HepG2 (cell line): ENCODE data around the gene TSPAN9. TPM values are rescaled to one million over a fixed set of nuclear protein-coding genes. Genes with fewer than 3 reads are reported as not detected.

ENCODE experiments used
- AGO2 ChIP-seq: fragments of 200-400 bp; formaldehyde crosslinking; optimal IDR thresholded peaks from 2 replicates; pipeline ENCODE3; 2017; ENCODE audit warnings: mild to moderate bottlenecking, low read depth, low read length, moderate library complexity
- FOXM1 ChIP-seq: sonication (generic); formaldehyde crosslinking; IDR thresholded peaks from 2 replicates; pipeline ENCODE4 v1.5.0; 2020; ENCODE audit warnings: missing genetic modification reagents
- ISX ChIP-seq: sonication (generic); formaldehyde crosslinking; conservative IDR thresholded peaks from 2 replicates; pipeline ENCODE4 v1.5.0; 2020; ENCODE audit warnings: missing genetic modification reagents
- MNT ChIP-seq: fragments of 450-650 bp; IDR thresholded peaks from 2 replicates; pipeline ENCODE4 v1.6.1; 2016
- NKX3-1 ChIP-seq: sonication (generic); formaldehyde crosslinking; IDR thresholded peaks from 2 replicates; pipeline ENCODE4 v1.5.0; 2020; ENCODE audit warnings: missing genetic modification reagents
- PAX8 ChIP-seq: sonication (generic); formaldehyde crosslinking; IDR thresholded peaks from 2 replicates; pipeline ENCODE4 v1.8.0; 2022; ENCODE audit warnings: mild to moderate bottlenecking, missing genetic modification reagents, borderline replicate concordance
- TARDBP ChIP-seq: sonication (generic); formaldehyde crosslinking; IDR thresholded peaks from 2 replicates; pipeline ENCODE4 v1.8.0; 2022; ENCODE audit warnings: mild to moderate bottlenecking, missing genetic modification reagents
- ZBTB49 ChIP-seq: sonication (generic); formaldehyde crosslinking; IDR thresholded peaks from 2 replicates; pipeline ENCODE4 v1.4.0; 2020; ENCODE audit warnings: missing genetic modification reagents, borderline replicate concordance
- ZMAT5 ChIP-seq: sonication (generic); formaldehyde crosslinking; IDR thresholded peaks from 2 replicates; pipeline ENCODE4 v1.5.0; 2020; ENCODE audit warnings: mild to moderate bottlenecking, low read depth, missing genetic modification reagents, borderline replicate concordance
- ZNF224 ChIP-seq: sonication (generic); formaldehyde crosslinking; IDR thresholded peaks from 2 replicates; pipeline ENCODE4 v1.5.0; 2020; ENCODE audit warnings: mild to moderate bottlenecking, missing genetic modification reagents
- ZNF280D ChIP-seq: sonication (generic); formaldehyde crosslinking; IDR thresholded peaks from 2 replicates; pipeline ENCODE4 v1.5.1; 2020; ENCODE audit warnings: mild to moderate bottlenecking, missing genetic modification reagents
- ZNF430 ChIP-seq: sonication (generic); formaldehyde crosslinking; IDR thresholded peaks from 2 replicates; pipeline ENCODE4 v1.9.0; 2021; ENCODE audit warnings: mild to moderate bottlenecking, missing genetic modification reagents
- ZNF570 ChIP-seq: sonication (generic); formaldehyde crosslinking; IDR thresholded peaks from 2 replicates; pipeline ENCODE4 v1.4.0; 2020; ENCODE audit warnings: mild to moderate bottlenecking, missing genetic modification reagents, borderline replicate concordance
- ZNF678 ChIP-seq: sonication (generic); formaldehyde crosslinking; IDR thresholded peaks from 2 replicates; pipeline ENCODE4 v1.4.0; 2020; ENCODE audit warnings: mild to moderate bottlenecking, missing genetic modification reagents
- ZNF772 ChIP-seq: sonication (generic); formaldehyde crosslinking; IDR thresholded peaks from 2 replicates; pipeline ENCODE4 v1.5.0; 2020; ENCODE audit warnings: mild to moderate bottlenecking, missing genetic modification reagents
- ZSCAN12 ChIP-seq: sonication (generic); formaldehyde crosslinking; IDR thresholded peaks from 2 replicates; pipeline ENCODE4 v1.9.0; 2021; ENCODE audit warnings: mild to moderate bottlenecking, missing genetic modification reagents
- ZUFSP ChIP-seq: sonication (generic); formaldehyde crosslinking; IDR thresholded peaks from 2 replicates; pipeline ENCODE4 v1.9.0; 2021; ENCODE audit warnings: missing genetic modification reagents, mild to moderate bottlenecking, borderline replicate concordance
- polyA plus RNA-seq, 8 experiments: library from polyadenylated mRNA; depleted of rRNA in 3 of 8; stranded (reverse) in 7 of 8; unstranded in 1 of 8; fragments of >200 nt; fragmentation: Illumina TruSeq in 4 of 8; extraction: Trizol in 4 of 8; gene quantifications; 2 replicates each; pipeline versions ENCODE4 v1.2.1 to v1.2.3, GENCODE V29; 2011 to 2016; ENCODE audit warnings: low read depth in 4 of 8, missing spikeins in 1 of 8, mixed read lengths in 1 of 8; ENCODE audit not compliant: insufficient read depth in 1 of 8
- total RNA-seq, 5 experiments: library from RNA; depleted of rRNA; stranded (reverse); fragments of >200 nt; fragmentation: Illumina TruSeq; extraction: Trizol; gene quantifications; 2 replicates each; pipeline ENCODE4 v1.2.3, GENCODE V29; 2016; ENCODE audit warnings: low read depth in 1 of 5

Gene TSPAN9
- total and polyA plus RNA-seq, 2 of the 13 experiments (the other 11 are each of a cell fraction or from before 2014, with no cell fraction given) = 18.1 to 42.3 TPM

- TF ChIP-seq ZUFSP (CRISPR knock-in tag) (no peak), ZNF224 (CRISPR knock-in tag) (peak; percentile 29; the same call in 1 of the 2 replicates), PAX8 (no peak), ZNF280D (CRISPR knock-in tag) (no peak), ZNF570 (CRISPR knock-in tag) (no peak), ZNF772 (no peak), ZNF678 (no peak), TARDBP (CRISPR knock-in tag) (0 out of 2 replicates have a peak, but pooled peaks have one; percentile 20), ISX (no peak), ZBTB49 (CRISPR knock-in tag) (no peak), ZNF430 (peak; percentile 66; the same call in 1 of the 2 replicates), ZSCAN12 (no peak), MNT (no peak), AGO2 (no peak), NKX3-1 (CRISPR knock-in tag) (no peak), ZMAT5 (CRISPR knock-in tag) (no peak), FOXM1 (no peak)
Observed at GRCh38 chr12:3085341-3086139, 8.4 kb downstream of the TSPAN9 start (continued).
